Pancreas (tissue), 10 donors: Measurements from ENCODE around the gene HMG20B. TPM values are rescaled to one million over a fixed set of nuclear protein-coding genes. Genes with fewer than 3 reads are reported as not detected.

ENCODE experiments used
- ATAC-seq, 4 donors: fragments of 200-7000 bp; cut with Tn5 transposase; one replicate each; pipeline versions ENCODE4 v1.8.0 to v1.9.1; 2020; ENCODE audit warnings: mild to moderate bottlenecking in 4 of 4, moderate library complexity in 4 of 4
- DNase-seq, 6 donors: peaks; one replicate each; pipeline ENCODE4 v3.0.0-alpha.2; 2020
- FAIRE-seq: peaks from 2 replicates; lab custom pipeline; 2012; peaks lifted over from hg19 to GRCh38; lab: Jason Lieb, UNC
- H3K27ac ChIP-seq, 4 donors: fragments of 200-600 bp; sonication (generic); 1 replicate in 3 of 4; 2 replicates in 1 of 4; pipeline versions ENCODE4 v1.5.0 to v1.8.0; 2020
- H3K27me3 ChIP-seq, 4 donors: fragments of 200-600 bp; one replicate each; pipeline ENCODE4 v1.8.0; 2021
- H3K36me3 ChIP-seq, 3 donors: fragments of 200-600 bp; sonication (generic) in 1 of 3; one replicate each; pipeline versions ENCODE4 v1.5.0 to v1.8.0; 2020 to 2021
- H3K4me1 ChIP-seq, 3 donors: fragments of 200-600 bp; one replicate each; pipeline ENCODE4 v1.8.0; 2021
- H3K4me3 ChIP-seq, 4 donors: fragments of 200-600 bp; sonication (generic) in 2 of 4; one replicate each; pipeline versions ENCODE4 v1.5.0 to v1.8.0; 2020 to 2021
- H3K9me3 ChIP-seq, 4 donors: fragments of 200-600 bp; one replicate each; pipeline ENCODE4 v1.8.0; 2021
- CTCF ChIP-seq, 4 donors: fragments of 200-600 bp; sonication (generic) in 3 of 4; IDR thresholded peaks; one replicate each; pipeline versions ENCODE4 v1.5.0 to v1.8.0; 2021; ENCODE audit warnings: antibody characterized with exemption in 4 of 4
- WGBS, 2 donors: extraction: QIAGEN DNeasy Blood & Tissue Kit; methylation state at CpG; one replicate each; pipeline ENCODE4 v1.1.7; 2013; 5-methylcytosine and 5-hydroxymethylcytosine counted together
- intact Hi-C, 3 donors: fragments of 100-400 bp; cut with DNase I; formaldehyde crosslinking; loops; one replicate each; pipeline versions ENCODE4 v1.11.1 to v1.14.2; 2022
- polyA plus RNA-seq, 2 donors: library from polyadenylated mRNA; stranded (reverse); fragments of 200-250 nt; gene quantifications; one replicate each; pipeline ENCODE4 v1.2.3, GENCODE V29; 2013
- total RNA-seq, 6 donors: library from RNA; stranded (reverse); fragmentation: NEBNext Ultra II Directional in 4 of 6; extraction: Animal tissue kit (Norgen Biotek cat#: 25700) in 4 of 6; gene quantifications; one replicate each; pipeline versions ENCODE4 v1.2.1 to v1.2.4, GENCODE V29; 2021 to 2023
- donor health status: healthy with polysubstance abuse.
- donor health status: DM: no; HTN: no; CAD: no; lungs with moderate emphysema.
- donor health status: DM: no; HTN: no; CAD: no.
- donor health status: control.
- donor health status: control.
- donor health status: Bipolar disorder and iron deficiency.
- donor health status: DM: yes; HTN: yes; CAD: no.
- donor health status: DM: no; HTN: no; CAD: no.
- donor health status: DM: no; HTN: no; CAD: no.
- donor health status: DM: yes; HTN: yes; CAD: no.

Gene HMG20B
- total and polyA plus RNA-seq, 8 donors, result 26.3 to 102 (median 31.7) TPM

GRCh38 chr19:3586707-3587346 lies 14.1 kb downstream of the HMG20B start:
- 44 to 49% methylated on average over 31 of the region's 31 CpGs for WGBS, 2 donors
- peaks cover 0 to 8% (median 0%) of the 10 kb centered on the region in 4 donors for H3K27me3 ChIP-seq
- intact Hi-C loops, result no loop called here
- DNase-seq, result peak in 4 of 6 donors; percentile 35 to 61 (median 52)
- no peak for FAIRE-seq
- no peaks in the 10 kb centered on the region for H3K9me3 ChIP-seq
- H3K36me3 ChIP-seq, result no peaks in the 10 kb centered on the region
- ATAC-seq, result peak; percentile 45 to 78 (median 73)
- no peaks in the 10 kb centered on the region for H3K4me1 ChIP-seq
- no peak overlapping the region for H3K27ac ChIP-seq
- TF ChIP-seq CTCF (IDR thresholded peaks at IDR 0.05), result no peak
- no peak overlapping the region for H3K4me3 ChIP-seq

- WGBS, 2 donors, result 67 to 68% methylated on average over 11 of the region's 11 CpGs
- H3K4me3 ChIP-seq, result no peak overlapping the region
- no peak overlapping the region for H3K27ac ChIP-seq
- H3K4me1 ChIP-seq, result no peaks in the 10 kb centered on the region
- no peaks in the 10 kb centered on the region for H3K9me3 ChIP-seq
- DNase-seq, result peak in 1 of 6 donors; percentile 11
- no peak for TF ChIP-seq CTCF (IDR thresholded peaks at IDR 0.05)
- no peak for ATAC-seq
- FAIRE-seq, result no peak
- intact Hi-C loops, result no loop called here
- peaks cover 0 to 8% (median 0%) of the 10 kb centered on the region in 4 donors for H3K27me3 ChIP-seq
- no peaks in the 10 kb centered on the region for H3K36me3 ChIP-seq
These were observed 16.7 kb downstream of the HMG20B start for GRCh38 chr19:3589439-3589838.

GRCh38 chr19:3589949-3590348 lies 17.2 kb downstream of the HMG20B start:
- Histone ChIP-seq H3K27me3 (peaks cover 0 to 8% (median 0%) of the 10 kb centered on the region in 4 donors), H3K4me1 (no peaks in the 10 kb centered on the region), H3K9me3 (no peaks in the 10 kb centered on the region), H3K4me3 (no peak overlapping the region), H3K36me3 (no peaks in the 10 kb centered on the region), H3K27ac (no peak overlapping the region)
- no peak for TF ChIP-seq CTCF (IDR thresholded peaks at IDR 0.05)
- intact Hi-C loops, result no loop called here
- FAIRE-seq, result no peak
- no peak for ATAC-seq
- WGBS, 2 donors, result 88 to 93% methylated on average over 22 of the region's 22 CpGs
- DNase-seq, result no peak

- Histone ChIP-seq H3K27ac (no peak overlapping the region), H3K9me3 (no peaks in the 10 kb centered on the region), H3K4me3 (no peak overlapping the region), H3K36me3 (no peaks in the 10 kb centered on the region), H3K4me1 (no peaks in the 10 kb centered on the region), H3K27me3 (peaks cover 0 to 2% (median 0%) of the 10 kb centered on the region in 4 donors)
- DNase-seq (no peak), FAIRE-seq (no peak), ATAC-seq (no peak)
- no peak for TF ChIP-seq CTCF (IDR thresholded peaks at IDR 0.05)
- WGBS, 2 donors, result 89 to 91% methylated on average over 8 of the region's 8 CpGs
- intact Hi-C loops, result no loop called here
These were observed 18.4 kb downstream of the HMG20B start for GRCh38 chr19:3590991-3591659.
